ENCODE results near the gene PARD3B. TPM values are rescaled to one million over a fixed set of nuclear protein-coding genes. Genes with fewer than 3 reads are reported as not detected.

The PARD3B gene
- total RNA-seq, 1 experiment from 2014 or later: 6.4 TPM

DNA sequence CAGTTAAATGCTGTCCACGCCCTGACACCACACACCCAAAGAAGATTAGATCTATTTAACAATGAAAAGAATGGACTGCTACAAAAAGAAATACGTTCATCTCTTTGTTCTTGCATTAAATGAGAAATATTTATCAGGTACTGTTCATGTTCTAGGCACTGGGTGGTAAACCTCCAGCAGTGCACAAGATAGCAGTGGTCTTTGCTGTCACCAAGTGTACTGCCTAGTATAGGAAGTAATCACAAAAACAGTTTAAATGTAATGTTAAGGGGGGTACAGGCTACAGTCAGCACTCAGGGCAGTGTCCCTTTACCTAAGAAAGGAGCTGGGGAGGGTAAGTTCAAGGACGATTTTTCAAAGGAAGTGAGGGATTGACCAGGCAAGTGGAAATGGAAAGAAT, 443.6 kb downstream of the PARD3B start:
- Histone ChIP-seq H3K4ac (ENCODE audit: low read depth, low read length) (no peak overlapping the region), H3K4me2 (ENCODE audit: insufficient read depth, insufficient read length, low read length) (no peak overlapping the region), H3T11ph (ENCODE audit: low read length) (no peak overlapping the region), H4K8ac (replicated peaks; ENCODE audit: insufficient read length, low read depth, low read length) (no peak overlapping the region), H2AK5ac (ENCODE audit: insufficient read length, low read length) (no peak overlapping the region), H3K23ac (ENCODE audit: insufficient read length, low read depth, low read length) (no peak overlapping the region), H3K9ac (ENCODE audit: extremely low read depth, insufficient read length, low read length) (no peak overlapping the region), H3K4me1 (ENCODE audit: insufficient read depth, low read length) (no peaks in the 10 kb centered on the region; the same call in 1 of the 2 replicates), H3K56ac (ENCODE audit: insufficient read length, low read depth, low read length) (no peak overlapping the region), H3K14ac (ENCODE audit: insufficient read depth, low read length) (no peak overlapping the region), H4K20me1 (ENCODE audit: control insufficient read depth, insufficient read depth, insufficient read length) (no peaks in the 10 kb centered on the region), H3K27me3 (ENCODE audit: insufficient read depth, low read length) (no peaks in the 10 kb centered on the region), H3K27ac (ENCODE audit: insufficient read length, low read depth, low read length) (no peak overlapping the region), H2BK120ac (ENCODE audit: low read depth, low read length, poor library complexity, severe bottlenecking) (no peak overlapping the region), H3K9me3 (ENCODE audit: control insufficient read depth, low read depth, low read length) (no peaks in the 10 kb centered on the region), H3K79me2 (ENCODE audit: insufficient read depth, low read length) (no peaks in the 10 kb centered on the region), H2BK20ac (ENCODE audit: low read depth, low read length, poor library complexity, severe bottlenecking) (no peak overlapping the region), H3K18ac (ENCODE audit: insufficient read length, low read depth, low read length) (no peak overlapping the region), H2BK5ac (ENCODE audit: insufficient read length, low read length) (no peak overlapping the region), H3K79me1 (ENCODE audit: insufficient read depth, low read depth, low read length, poor library complexity, severe bottlenecking) (no peaks in the 10 kb centered on the region), H2AFZ (ENCODE audit: low read length) (no peak overlapping the region), H2BK15ac (ENCODE audit: low read depth, low read length) (no peak overlapping the region), H3K23me2 (ENCODE audit: insufficient read length, low read depth, low read length, poor library complexity, severe bottlenecking) (no peaks in the 10 kb centered on the region), H4K5ac (ENCODE audit: insufficient read length, low read depth, low read length) (no peak overlapping the region), H4K91ac (ENCODE audit: insufficient read length, low read depth, low read length) (no peak overlapping the region), H2BK12ac (ENCODE audit: insufficient read length, low read depth, low read length) (no peak overlapping the region)
- peaks cover 6 to 9% of the 10 kb centered on the region in 2 experiments for H3K4me1 Mint-ChIP-seq
- DNase-seq: no peak
- H3K27me3 Mint-ChIP-seq (ENCODE audit: low read depth): no peaks in the 10 kb centered on the region
- no peak overlapping the region for H3K27ac Mint-ChIP-seq
- H3K4me3 Mint-ChIP-seq: no peak overlapping the region
- WGBS (ENCODE audit: extremely low coverage, insufficient read length, low lambda C conversion rate): no CpG with 5 or more reads among the region's 3 CpGs
- TF ChIP-seq, protein P1, sequence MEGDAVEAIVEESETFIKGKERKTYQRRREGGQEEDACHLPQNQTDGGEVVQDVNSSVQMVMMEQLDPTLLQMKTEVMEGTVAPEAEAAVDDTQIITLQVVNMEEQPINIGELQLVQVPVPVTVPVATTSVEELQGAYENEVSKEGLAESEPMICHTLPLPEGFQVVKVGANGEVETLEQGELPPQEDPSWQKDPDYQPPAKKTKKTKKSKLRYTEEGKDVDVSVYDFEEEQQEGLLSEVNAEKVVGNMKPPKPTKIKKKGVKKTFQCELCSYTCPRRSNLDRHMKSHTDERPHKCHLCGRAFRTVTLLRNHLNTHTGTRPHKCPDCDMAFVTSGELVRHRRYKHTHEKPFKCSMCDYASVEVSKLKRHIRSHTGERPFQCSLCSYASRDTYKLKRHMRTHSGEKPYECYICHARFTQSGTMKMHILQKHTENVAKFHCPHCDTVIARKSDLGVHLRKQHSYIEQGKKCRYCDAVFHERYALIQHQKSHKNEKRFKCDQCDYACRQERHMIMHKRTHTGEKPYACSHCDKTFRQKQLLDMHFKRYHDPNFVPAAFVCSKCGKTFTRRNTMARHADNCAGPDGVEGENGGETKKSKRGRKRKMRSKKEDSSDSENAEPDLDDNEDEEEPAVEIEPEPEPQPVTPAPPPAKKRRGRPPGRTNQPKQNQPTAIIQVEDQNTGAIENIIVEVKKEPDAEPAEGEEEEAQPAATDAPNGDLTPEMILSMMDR (conservative IDR thresholded peaks at IDR 0.05): no peak
- no peaks in the 10 kb centered on the region for H3K9me3 Mint-ChIP-seq
- H3K36me3 Mint-ChIP-seq (ENCODE audit: insufficient read depth in 1 of 3, low read depth in 3 of 3): no peaks in the 10 kb centered on the region

All from H9 (cell line).